H1 (cell line): ENCODE measurements around the gene FOXN1. TPM values are rescaled to one million over a fixed set of nuclear protein-coding genes. Genes with fewer than 3 reads are reported as not detected.

Experiments used
- CTCF ChIA-PET: fragments of 300-600 bp; sonication (Branson Sonifier 250); formaldehyde crosslinking; loops from one replicate; lab custom pipeline; 2021; ENCODE audit not compliant: partially characterized antibody; lab: Charles Lee
- POLR2A ChIA-PET: fragments of 300-600 bp; sonication (Branson Sonifier 250); formaldehyde crosslinking; loops from one replicate; lab custom pipeline; 2021; ENCODE audit warnings: inconsistent platforms; ENCODE audit not compliant: partially characterized antibody; lab: Charles Lee
- DNase-seq, 2 experiments: peaks; one replicate each; pipeline versions ENCODE4 v3.0.0 to v3.0.0-alpha.2; 2010 to 2022; ENCODE audit warnings: low spot score in 2 of 2, low read depth in 1 of 2, mixed read lengths in 1 of 2
- FAIRE-seq: peaks from 2 replicates; lab custom pipeline; 2011; peaks lifted over from hg19 to GRCh38; lab: Jason Lieb, UNC
- H2AFZ ChIP-seq: 2 replicates; pipeline ENCODE4 v1.8.1; 2012; ENCODE audit warnings: low read length, inconsistent platforms
- H2AK5ac ChIP-seq: 2 replicates; pipeline ENCODE4 v1.6.1; 2013; ENCODE audit warnings: low read depth, low read length
- H2BK120ac ChIP-seq: replicated peaks from 2 replicates; pipeline ENCODE3; 2013; ENCODE audit warnings: low read depth, low read length, inconsistent platforms
- H2BK12ac ChIP-seq: 2 replicates; pipeline ENCODE4 v1.6.1; 2013; ENCODE audit warnings: low read depth, low read length
- H2BK15ac ChIP-seq: 2 replicates; pipeline ENCODE4 v1.6.1; 2013; ENCODE audit warnings: low read length
- H2BK20ac ChIP-seq: 2 replicates; pipeline ENCODE4 v1.6.1; 2013; ENCODE audit warnings: low read length
- H2BK5ac ChIP-seq: 2 replicates; pipeline ENCODE4 v1.6.1; 2013; ENCODE audit warnings: low read depth, low read length
- H3K14ac ChIP-seq: 2 replicates; pipeline ENCODE4 v1.6.1; 2013; ENCODE audit warnings: inconsistent platforms; ENCODE audit not compliant: insufficient read length
- H3K18ac ChIP-seq: 2 replicates; pipeline ENCODE4 v1.6.1; 2013; ENCODE audit warnings: low read length; ENCODE audit errors: extremely low read depth
- H3K23ac ChIP-seq: 2 replicates; pipeline ENCODE4 v1.6.1; 2013; ENCODE audit warnings: inconsistent platforms; ENCODE audit not compliant: insufficient read length
- H3K23me2 ChIP-seq: 2 replicates; pipeline ENCODE4 v1.6.1; 2013; ENCODE audit warnings: low read depth, low read length
- H3K27ac ChIP-seq: 2 replicates; pipeline ENCODE4 v1.6.1; 2011; ENCODE audit warnings: low read depth, low read length, inconsistent platforms
- H3K27me3 ChIP-seq, 4 experiments: replicated peaks in 1 of 4; 1 replicate in 1 of 4; 2 replicates in 3 of 4; pipeline versions ENCODE4 v1.6.1 to v1.8.1; 2011 to 2013; ENCODE audit warnings: low read length in 3 of 4, mild to moderate bottlenecking in 3 of 4, inconsistent platforms in 2 of 4, mixed read lengths in 2 of 4, moderate library complexity in 1 of 4; ENCODE audit not compliant: control insufficient read depth in 3 of 4, insufficient read depth in 3 of 4; ENCODE audit errors: extremely low read depth in 1 of 4
- H3K36me3 ChIP-seq, 4 experiments: 2 replicates each; pipeline versions ENCODE4 v1.6.1 to v1.8.1; 2011 to 2013; ENCODE audit warnings: mild to moderate bottlenecking in 4 of 4, low read length in 3 of 4, moderate library complexity in 2 of 4, control low read depth in 1 of 4, inconsistent platforms in 1 of 4; ENCODE audit not compliant: insufficient read depth in 4 of 4, control insufficient read depth in 2 of 4
- H3K4ac ChIP-seq: replicated peaks from 2 replicates; pipeline ENCODE3; 2013; ENCODE audit warnings: low read length, low read depth, mixed read lengths, inconsistent platforms; ENCODE audit not compliant: insufficient read length
- H3K4me1 ChIP-seq, 4 experiments: replicated peaks in 1 of 4; 1 replicate in 1 of 4; 2 replicates in 3 of 4; pipeline versions ENCODE4 v1.6.1 to v1.8.1; 2011 to 2013; ENCODE audit warnings: low read length in 3 of 4, inconsistent platforms in 2 of 4, mixed read lengths in 1 of 4; ENCODE audit not compliant: insufficient read depth in 4 of 4, control insufficient read depth in 3 of 4
- H3K4me2 ChIP-seq, 2 experiments: 2 replicates each; pipeline versions ENCODE4 v1.6.1 to v1.8.1; 2011 to 2013; ENCODE audit warnings: low read depth in 2 of 2, low read length in 2 of 2, control low read depth in 1 of 2, inconsistent platforms in 1 of 2, mild to moderate bottlenecking in 1 of 2; ENCODE audit not compliant: insufficient read depth in 1 of 2
- H3K4me3 ChIP-seq, 4 experiments: fragments of 200-600, 300-600 bp in 1 of 4; sonication (generic), shearing (Covaris generic), sonication (Bioruptor Twin) in 1 of 4; 2 replicates each; pipeline versions ENCODE4 v1.5.1 to v1.8.1; 2011 to 2016; ENCODE audit warnings: low read length in 4 of 4, low read depth in 3 of 4, control low read depth in 2 of 4, inconsistent platforms in 2 of 4, mild to moderate bottlenecking in 2 of 4, mixed read lengths in 1 of 4, moderate library complexity in 1 of 4; ENCODE audit not compliant: insufficient read depth in 2 of 4; ENCODE audit errors: extremely low read depth in 1 of 4
- H3K56ac ChIP-seq: replicated peaks from 2 replicates; pipeline ENCODE3; 2013; ENCODE audit warnings: low read depth, mild to moderate bottlenecking, mixed read lengths, low read length, inconsistent platforms; ENCODE audit not compliant: insufficient read length
- H3K79me1 ChIP-seq: 2 replicates; pipeline ENCODE4 v1.6.1; 2013; ENCODE audit warnings: low read depth, low read length, control low read depth
- H3K79me2 ChIP-seq, 2 experiments: 2 replicates each; pipeline versions ENCODE4 v1.6.1 to v1.8.1; 2012 to 2013; ENCODE audit warnings: low read length in 2 of 2, mild to moderate bottlenecking in 2 of 2, inconsistent platforms in 1 of 2; ENCODE audit not compliant: insufficient read depth in 2 of 2, control insufficient read depth in 1 of 2
- H3K9ac ChIP-seq, 4 experiments: replicated peaks in 1 of 4; 1 replicate in 1 of 4; 2 replicates in 3 of 4; pipeline versions ENCODE4 v1.6.1 to v1.8.1; 2011 to 2013; ENCODE audit warnings: low read depth in 3 of 4, low read length in 3 of 4, control low read depth in 2 of 4, mild to moderate bottlenecking in 2 of 4, moderate library complexity in 2 of 4, inconsistent platforms in 1 of 4; ENCODE audit errors: extremely low read depth in 1 of 4
- H3K9me3 ChIP-seq, 2 experiments: 2 replicates each; pipeline versions ENCODE4 v1.6.1 to v1.8.1; 2012 to 2013; ENCODE audit warnings: mild to moderate bottlenecking in 2 of 2, moderate library complexity in 2 of 2, control low read depth in 1 of 2, inconsistent platforms in 1 of 2, low read depth in 1 of 2, low read length in 1 of 2, mixed read lengths in 1 of 2; ENCODE audit not compliant: insufficient read depth in 2 of 2
- H4K20me1 ChIP-seq, 2 experiments: replicated peaks in 1 of 2; 2 replicates each; pipeline versions ENCODE3 to v1.8.1; 2011 to 2013; ENCODE audit warnings: inconsistent platforms in 2 of 2, low read length in 2 of 2, mild to moderate bottlenecking in 1 of 2; ENCODE audit not compliant: insufficient read depth in 2 of 2, control insufficient read depth in 1 of 2
- H4K5ac ChIP-seq: 2 replicates; pipeline ENCODE4 v1.6.1; 2013; ENCODE audit warnings: low read length, low read depth, mixed read lengths, inconsistent platforms; ENCODE audit not compliant: insufficient read length
- H4K8ac ChIP-seq: 2 replicates; pipeline ENCODE4 v1.8.0; 2013; ENCODE audit warnings: mild to moderate bottlenecking, moderate library complexity, low read length, inconsistent platforms; ENCODE audit not compliant: insufficient read depth; ENCODE audit errors: extremely low read depth
- H4K91ac ChIP-seq: replicated peaks from 2 replicates; pipeline ENCODE3; 2013; ENCODE audit warnings: low read length, mixed read lengths, inconsistent platforms; ENCODE audit not compliant: insufficient read length
- BACH1 ChIP-seq: IDR thresholded peaks from 2 replicates; pipeline ENCODE4 v1.6.1; 2012; ENCODE audit warnings: low read length, improper control_type of control experiment
- BCL11A ChIP-seq, 2 experiments: IDR thresholded peaks; one replicate each; pipeline ENCODE4 v1.6.1; 2011; ENCODE audit warnings: low read depth in 2 of 2, low read length in 2 of 2, mild to moderate bottlenecking in 2 of 2
- EZH2 ChIP-seq: fragments of 200-600 bp; sonication (generic); IDR thresholded peaks from 2 replicates; pipeline ENCODE4 v1.7.1; 2012; ENCODE audit warnings: low read depth, mild to moderate bottlenecking, moderate library complexity, low read length, inconsistent platforms; ENCODE audit not compliant: severe bottlenecking
- GTF2F1 ChIP-seq: IDR thresholded peaks from 2 replicates; pipeline ENCODE4 v1.6.1; 2012; ENCODE audit warnings: low read depth, low read length, improper control_type of control experiment, borderline replicate concordance
- KDM4A ChIP-seq: IDR thresholded peaks from one replicate; pipeline ENCODE4 v1.7.1; 2012; ENCODE audit warnings: low read depth, mild to moderate bottlenecking, moderate library complexity, low read length, inconsistent platforms; ENCODE audit not compliant: severe bottlenecking
- NANOG ChIP-seq: IDR thresholded peaks from 2 replicates; pipeline ENCODE4 v1.6.1; 2011; ENCODE audit warnings: low read length, low read depth, mild to moderate bottlenecking, inconsistent platforms; ENCODE audit not compliant: insufficient read depth, poor library complexity, severe bottlenecking
- RBBP5 ChIP-seq: IDR thresholded peaks from 2 replicates; pipeline ENCODE4 v1.7.1; 2012; ENCODE audit warnings: low read depth, mild to moderate bottlenecking, inconsistent platforms, low read length, moderate library complexity, borderline replicate concordance
- RNF2 ChIP-seq: fragments of 200-900, 300-1000 bp; sonication (generic); IDR thresholded peaks from 2 replicates; pipeline ENCODE4 v1.7.1; 2016; ENCODE audit warnings: borderline replicate concordance, low read depth, mild to moderate bottlenecking, antibody characterized with exemption, low read length; ENCODE audit not compliant: poor library complexity, severe bottlenecking; ENCODE audit errors: missing control alignments
- SP4 ChIP-seq: IDR thresholded peaks from 2 replicates; pipeline ENCODE4 v1.6.1; 2012; ENCODE audit warnings: low read length, inconsistent platforms
- SUZ12 ChIP-seq: fragments of 200-600 bp; sonication (generic); IDR thresholded peaks from 2 replicates; pipeline ENCODE4 v1.6.1; 2012; ENCODE audit warnings: mild to moderate bottlenecking, inconsistent platforms, low read length, moderate library complexity, mixed read lengths
- WGBS, 2 experiments: shearing (Covaris generic) in 1 of 2; methylation state at CpG; one replicate each; pipeline versions ENCODE4 v1.1.6 to v1.1.7; 2013 to 2015; ENCODE audit warnings: low lambda C conversion rate in 2 of 2, mixed read lengths in 2 of 2, inconsistent platforms in 1 of 2, low coverage in 1 of 2, missing lambda C conversion rate in 1 of 2; ENCODE audit not compliant: insufficient replicate concordance in 2 of 2, insufficient coverage in 1 of 2, insufficient read length in 1 of 2; ENCODE audit errors: extremely low coverage in 1 of 2, missing lambda C conversion rate in 1 of 2; 5-methylcytosine and 5-hydroxymethylcytosine counted together
- polyA plus RNA-seq, 7 experiments: library from polyadenylated mRNA; depleted of rRNA in 3 of 7; stranded (reverse) in 5 of 7; unstranded in 2 of 7; fragments of >200 nt in 5 of 7; fragments of 200-250 nt in 2 of 7; gene quantifications; 1 replicate in 5 of 7; 2 replicates in 1 of 7; 4 replicates in 1 of 7; pipeline versions ENCODE4 v1.2.1 to v1.2.3, GENCODE V29; 2011 to 2013; ENCODE audit warnings: missing spikeins in 2 of 7, mixed read lengths in 2 of 7
- total RNA-seq: library from RNA; stranded (reverse); fragmentation: NEBNext Ultra II Directional; extraction: Animal tissue kit (Norgen Biotek cat#: 25700); gene quantifications from 2 replicates; pipeline ENCODE4 v1.2.1, GENCODE V29; 2021

Gene FOXN1
- total and polyA plus RNA-seq, 2 of the 8 experiments (the other 6 are each of a cell fraction or from before 2014, with no cell fraction given): not detected

- Histone ChIP-seq H3K4me3 (no peak overlapping the region), H3K23me2 (peaks cover 2% of the 10 kb centered on the region; the same call in 1 of the 2 replicates), H2BK120ac (no peak overlapping the region), H3K4me2 (no peak overlapping the region), H3K23ac (no peak overlapping the region), H3K4ac (no peak overlapping the region), H4K20me1 (no peaks in the 10 kb centered on the region), H3K27ac (no peak overlapping the region), H3K79me2 (no peaks in the 10 kb centered on the region), H2BK20ac (no peak overlapping the region), H3K9me3 (no peaks in the 10 kb centered on the region), H3K14ac (no peak overlapping the region), H2BK15ac (no peak overlapping the region), H3K18ac (no peak overlapping the region), H2BK5ac (no peak overlapping the region), H3K9ac (no peak overlapping the region), H3K56ac (no peak overlapping the region), H2BK12ac (no peak overlapping the region), H3K27me3 (peaks cover 0 to 8% (median 0%) of the 10 kb centered on the region in 4 experiments; a peak in 1 of 7 replicates), H3K36me3 (no peaks in the 10 kb centered on the region), H4K91ac (no peak overlapping the region), H3K4me1 (peaks cover 0 to 2% (median under 1%) of the 10 kb centered on the region in 4 experiments; a peak in 2 of 7 replicates), H3K79me1 (no peaks in the 10 kb centered on the region), H4K5ac (no peak overlapping the region), H2AK5ac (no peak overlapping the region), H4K8ac (no peak overlapping the region), H2AFZ (no peak overlapping the region)
- TF ChIP-seq NANOG (no peak), RNF2 (no peak), BACH1 (no peak), BCL11A (IDR thresholded peaks at IDR 0.05; ENCODE audit: low read depth in 2 of 2, low read length in 2 of 2) (no peak), KDM4A (no peak), SP4 (no peak), RBBP5 (no peak), EZH2 (no peak), GTF2F1 (no peak), SUZ12 (no peak)
- no peak for DNase-seq
- FAIRE-seq: no peak
- 81% methylated on average over 7 of the region's 7 CpGs; no CpG with 5 or more reads in 1 of the 2 experiments for WGBS, 2 experiments
- CTCF ChIA-PET: interaction anchor here (0.6 to 21.4 kb wide), 4 partner anchors 10 to 30 kb away, joined by 3 to 547 read pairs (median 5); no protein-coding TSS in a partner anchor
- POLR2A ChIA-PET: interaction anchor here (0.7 to 1.7 kb wide), 2 partner anchors 14 to 15 kb away, joined by 3 to 4 read pairs; no protein-coding TSS in a partner anchor
These were observed 7.3 kb downstream of the FOXN1 start for GRCh38 chr17:28513476-28513875.
